ENCODE results near the gene ATP5PB.

ATP5PB gene

DNA sequence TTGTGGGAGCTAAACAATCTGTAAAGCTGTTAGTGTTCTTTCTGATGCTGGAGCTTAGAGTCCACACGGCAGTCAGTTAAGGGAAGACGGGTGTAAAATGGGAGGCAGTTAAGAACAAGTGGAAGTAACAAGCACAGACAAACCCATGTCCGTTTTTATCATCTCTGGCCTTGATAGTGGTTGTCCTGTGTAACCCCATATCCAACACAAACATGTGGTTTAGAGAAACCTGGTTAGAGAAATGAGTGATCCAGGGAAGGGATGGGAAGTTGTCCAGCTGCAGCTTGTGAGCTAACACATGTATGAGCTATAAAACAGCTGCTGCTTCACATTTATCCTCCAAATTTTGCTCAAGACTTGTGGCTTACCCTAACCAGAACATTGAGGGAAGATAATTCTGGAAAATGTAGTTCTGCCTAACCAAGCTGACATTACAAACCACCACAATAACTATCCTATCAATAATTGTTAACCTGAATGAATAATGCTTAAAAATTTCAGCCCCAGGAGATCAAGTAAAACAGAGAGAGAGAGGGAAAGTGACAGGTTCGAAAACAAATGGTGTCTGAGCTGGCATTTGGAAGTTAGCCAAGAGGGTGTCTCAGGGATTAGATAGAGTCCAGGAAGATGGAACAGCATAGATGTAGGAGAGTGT lies 13.9 kb downstream of the ATP5PB start:
- Histone ChIP-seq H3K4me1 (ENCODE audit: control insufficient read depth, insufficient read depth, low read length, unreplicated experiment) (peaks cover 17% of the 10 kb centered on the region), H3K4me3 (ENCODE audit: low read depth, low read length) (no peak overlapping the region), H3K27ac (ENCODE audit: low read depth, low read length) (peak overlapping the region; percentile 34; the same call in 1 of the 2 replicates), H3K36me3 (ENCODE audit: insufficient read depth, low read length) (peaks cover 28% of the 10 kb centered on the region), H2AFZ (ENCODE audit: low read length, unreplicated experiment) (no peak overlapping the region), H3K79me2 (ENCODE audit: control insufficient read depth, insufficient read depth, low read length, unreplicated experiment) (no peaks in the 10 kb centered on the region), H3K27me3 (ENCODE audit: insufficient read depth, low read length) (no peaks in the 10 kb centered on the region)

DNA sequence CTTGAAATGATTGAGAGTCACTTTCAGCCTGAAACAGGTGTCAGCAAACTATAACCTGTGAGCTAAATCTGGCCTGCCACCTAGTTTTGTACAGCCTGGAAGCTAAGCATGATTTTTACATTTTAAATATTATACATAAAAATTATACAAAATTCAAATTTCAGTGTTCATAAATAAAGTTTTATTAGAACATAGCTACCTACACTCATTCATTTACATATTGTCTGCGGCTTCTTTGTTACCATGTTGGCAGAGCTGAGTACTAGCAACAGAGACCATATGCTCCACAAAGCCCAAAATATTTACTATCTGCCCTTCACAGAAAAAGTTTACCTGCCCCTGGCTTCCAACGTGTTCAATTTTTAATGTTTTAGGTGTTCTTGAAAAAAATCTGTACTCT lies 16.5 kb downstream of the ATP5PB start:
- H3K36me3 ChIP-seq (ENCODE audit: insufficient read depth, low read length): peaks cover 13% of the 10 kb centered on the region
- no peaks in the 10 kb centered on the region for H3K27me3 ChIP-seq (ENCODE audit: insufficient read depth, low read length)

DNA sequence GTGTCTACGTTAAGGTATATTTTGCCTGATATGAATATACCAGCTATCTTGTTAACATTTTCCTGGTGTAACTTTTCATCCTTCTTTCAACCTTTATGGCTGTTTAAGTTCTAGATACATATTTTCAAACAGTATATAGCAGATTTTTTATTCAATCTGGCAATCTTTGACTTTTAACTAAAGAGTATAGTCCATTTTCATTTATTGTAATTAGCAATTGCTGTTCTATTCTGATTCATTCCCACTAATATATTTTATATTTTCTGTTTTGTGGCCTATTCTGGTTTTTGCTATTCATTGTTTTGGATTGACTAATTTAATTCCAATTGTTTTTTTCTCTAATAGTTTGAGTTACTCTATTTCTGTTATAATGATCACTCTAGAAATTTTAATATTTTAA lies 17.2 kb downstream of the ATP5PB start:
- no peaks in the 10 kb centered on the region for H3K79me2 ChIP-seq (ENCODE audit: control insufficient read depth, insufficient read depth, low read length, unreplicated experiment)
- H2AFZ ChIP-seq (ENCODE audit: low read length, unreplicated experiment): no peak overlapping the region
- no peak overlapping the region for H3K27ac ChIP-seq (ENCODE audit: low read depth, low read length)
- H3K4me1 ChIP-seq (ENCODE audit: control insufficient read depth, insufficient read depth, low read length, unreplicated experiment): peaks cover 17% of the 10 kb centered on the region
- H3K27me3 ChIP-seq (ENCODE audit: insufficient read depth, low read length): no peaks in the 10 kb centered on the region
- H3K4me3 ChIP-seq (ENCODE audit: low read depth, low read length): no peak overlapping the region
- H3K36me3 ChIP-seq (ENCODE audit: insufficient read depth, low read length): peaks cover 10% of the 10 kb centered on the region

More for the DNA sequence above, 16.5 kb downstream of the ATP5PB start:
- Histone ChIP-seq H3K4me3 (ENCODE audit: low read depth, low read length) (no peak overlapping the region), H2AFZ (ENCODE audit: low read length, unreplicated experiment) (no peak overlapping the region), H3K4me1 (ENCODE audit: control insufficient read depth, insufficient read depth, low read length, unreplicated experiment) (peaks cover 17% of the 10 kb centered on the region), H3K79me2 (ENCODE audit: control insufficient read depth, insufficient read depth, low read length, unreplicated experiment) (no peaks in the 10 kb centered on the region), H3K27ac (ENCODE audit: low read depth, low read length) (no peak overlapping the region)

DNA sequence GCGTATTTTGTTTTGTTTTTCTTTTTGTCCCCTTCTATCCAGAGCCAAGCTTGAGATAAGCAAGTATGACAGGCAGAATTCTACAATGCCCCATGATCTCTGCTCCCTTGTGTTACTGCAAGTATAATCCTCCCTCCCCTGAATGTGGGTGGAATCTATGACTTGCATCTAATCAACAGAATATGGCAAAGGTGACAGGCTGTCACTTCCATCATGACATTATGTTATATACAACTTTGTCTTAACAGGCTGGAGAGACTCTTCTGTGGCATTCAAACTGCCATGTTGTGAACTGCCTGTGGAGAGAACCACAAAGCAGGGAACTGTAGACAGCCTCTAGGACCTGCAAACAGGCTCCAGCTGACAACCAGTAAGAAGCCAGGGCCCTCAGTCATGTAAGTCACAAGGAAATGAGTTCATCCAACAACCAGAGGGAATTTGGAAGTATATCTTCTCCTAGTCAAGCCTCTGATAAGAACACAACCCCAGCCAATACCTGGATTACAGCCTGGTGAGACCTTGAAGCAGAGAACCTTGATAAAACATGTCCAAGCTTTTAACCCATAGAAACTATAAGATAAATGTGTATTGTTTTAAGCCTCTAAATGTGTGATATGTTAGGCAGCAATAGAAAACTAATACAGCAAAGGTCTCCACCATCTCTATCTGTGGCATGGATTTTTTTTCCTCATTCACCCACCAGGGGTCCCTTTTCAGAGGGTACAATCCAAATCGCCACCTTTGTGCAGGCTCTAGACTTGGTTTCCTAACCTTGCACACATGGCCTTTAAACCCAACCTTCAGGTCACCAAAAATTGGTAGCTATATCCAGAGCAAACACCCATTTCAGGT lies 18.8 kb downstream of the ATP5PB start:
- Histone ChIP-seq H2AFZ (ENCODE audit: low read length, unreplicated experiment) (no peak overlapping the region), H3K36me3 (ENCODE audit: insufficient read depth, low read length) (no peaks in the 10 kb centered on the region; the same call in 1 of the 2 replicates), H3K4me3 (ENCODE audit: low read depth, low read length) (no peak overlapping the region), H3K27me3 (ENCODE audit: insufficient read depth, low read length) (no peaks in the 10 kb centered on the region), H3K4me1 (ENCODE audit: control insufficient read depth, insufficient read depth, low read length, unreplicated experiment) (peaks cover 4% of the 10 kb centered on the region), H3K27ac (ENCODE audit: low read depth, low read length) (no peak overlapping the region), H3K79me2 (ENCODE audit: control insufficient read depth, insufficient read depth, low read length, unreplicated experiment) (no peaks in the 10 kb centered on the region)

DNA sequence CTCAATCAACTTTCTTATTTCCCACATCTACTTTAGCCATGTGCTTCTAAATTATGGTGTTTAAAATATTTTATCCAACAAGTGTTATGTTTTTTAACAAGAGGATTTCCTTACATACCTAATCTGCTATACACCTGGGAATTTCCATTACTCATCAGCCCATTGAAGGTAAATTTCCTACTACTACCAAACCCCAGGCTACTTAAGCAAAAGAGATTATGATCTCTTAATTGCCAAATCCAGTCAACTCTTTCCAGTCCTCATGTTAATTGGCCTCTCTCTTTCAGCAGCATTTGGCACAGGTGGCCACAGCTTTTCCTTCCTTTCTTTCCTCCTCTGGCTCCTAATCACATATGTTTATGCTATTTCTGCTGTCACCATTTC lies 19.4 kb downstream of the ATP5PB start:
- Histone ChIP-seq H3K36me3 (ENCODE audit: insufficient read depth, low read length) (no peaks in the 10 kb centered on the region; the same call in 1 of the 2 replicates), H3K27ac (ENCODE audit: low read depth, low read length) (no peak overlapping the region), H3K4me3 (ENCODE audit: low read depth, low read length) (no peak overlapping the region), H3K27me3 (ENCODE audit: insufficient read depth, low read length) (no peaks in the 10 kb centered on the region), H3K79me2 (ENCODE audit: control insufficient read depth, insufficient read depth, low read length, unreplicated experiment) (no peaks in the 10 kb centered on the region), H3K4me1 (ENCODE audit: control insufficient read depth, insufficient read depth, low read length, unreplicated experiment) (no peaks in the 10 kb centered on the region), H2AFZ (ENCODE audit: low read length, unreplicated experiment) (no peak overlapping the region)

DNA sequence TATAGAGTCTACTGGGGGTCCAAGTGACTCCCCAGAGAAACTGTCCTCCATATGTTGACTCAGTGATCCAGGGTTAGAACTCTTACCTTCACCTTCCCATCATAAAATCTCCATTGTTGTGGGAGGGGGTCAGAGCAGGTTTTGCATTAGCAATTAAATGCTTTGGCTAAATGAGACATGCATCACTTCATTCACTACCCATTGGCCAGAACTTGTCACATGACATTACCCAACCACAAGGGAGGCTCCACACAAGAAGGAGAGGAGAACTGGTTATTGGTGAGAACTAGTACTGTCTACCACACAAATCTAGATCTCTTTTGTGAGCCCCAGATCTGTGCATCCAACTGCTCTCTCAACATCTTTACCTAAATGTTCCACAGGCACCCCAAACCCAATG lies 20.3 kb downstream of the ATP5PB start:
- Histone ChIP-seq H3K27ac (ENCODE audit: low read depth, low read length) (no peak overlapping the region), H3K27me3 (ENCODE audit: insufficient read depth, low read length) (no peaks in the 10 kb centered on the region), H3K4me3 (ENCODE audit: low read depth, low read length) (no peak overlapping the region), H3K36me3 (ENCODE audit: insufficient read depth, low read length) (no peaks in the 10 kb centered on the region; the same call in 1 of the 2 replicates), H3K4me1 (ENCODE audit: control insufficient read depth, insufficient read depth, low read length, unreplicated experiment) (peaks cover 3% of the 10 kb centered on the region), H3K79me2 (ENCODE audit: control insufficient read depth, insufficient read depth, low read length, unreplicated experiment) (no peaks in the 10 kb centered on the region), H2AFZ (ENCODE audit: low read length, unreplicated experiment) (no peak overlapping the region)

DNA sequence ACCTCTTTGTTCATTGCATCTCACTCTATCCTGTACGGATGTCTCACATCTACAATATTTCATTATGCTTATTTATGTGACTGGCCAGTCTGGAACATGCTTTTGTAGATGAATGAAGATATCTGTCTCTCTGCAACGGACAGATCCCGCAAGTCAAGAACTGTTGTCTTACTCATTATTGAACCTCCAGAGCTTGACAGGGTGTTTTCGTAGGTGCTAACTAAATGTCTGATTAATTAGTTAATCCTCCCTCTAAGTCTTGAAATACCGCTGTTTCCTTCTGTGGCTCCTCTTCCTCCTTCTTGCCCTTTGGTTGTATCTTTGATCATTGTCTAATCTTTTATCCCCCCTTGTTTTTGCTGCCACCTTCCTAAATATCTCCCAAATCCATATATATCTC lies 21.3 kb downstream of the ATP5PB start:
- H2AFZ ChIP-seq (ENCODE audit: low read length, unreplicated experiment): no peak overlapping the region
- no peak overlapping the region for H3K4me3 ChIP-seq (ENCODE audit: low read depth, low read length)
- H3K27ac ChIP-seq (ENCODE audit: low read depth, low read length): no peak overlapping the region

DNA sequence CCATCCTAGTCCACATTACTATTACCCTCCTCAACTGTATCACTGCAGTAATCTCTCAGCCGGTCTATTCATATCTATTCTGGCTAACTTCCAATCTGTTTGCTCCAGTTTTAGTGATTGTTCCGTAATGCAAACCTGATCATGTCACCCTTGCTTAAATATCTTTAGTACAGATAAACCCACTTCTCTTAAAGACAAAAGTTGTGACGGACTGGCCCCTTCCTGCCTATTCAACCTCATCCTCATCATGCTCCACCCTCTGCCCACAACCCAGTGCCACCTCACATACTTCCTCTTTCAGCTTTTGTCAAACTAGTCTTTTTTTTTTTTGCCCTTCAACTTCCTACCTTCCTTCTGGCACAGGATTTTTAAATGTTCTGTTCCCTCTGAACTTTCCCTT lies 21.7 kb downstream of the ATP5PB start:
- no peak overlapping the region for H3K4me3 ChIP-seq (ENCODE audit: low read depth, low read length)

More for the DNA sequence above, 21.3 kb downstream of the ATP5PB start:
- Histone ChIP-seq H3K79me2 (ENCODE audit: control insufficient read depth, insufficient read depth, low read length, unreplicated experiment) (no peaks in the 10 kb centered on the region), H3K27me3 (ENCODE audit: insufficient read depth, low read length) (no peaks in the 10 kb centered on the region), H3K4me1 (ENCODE audit: control insufficient read depth, insufficient read depth, low read length, unreplicated experiment) (peaks cover 3% of the 10 kb centered on the region), H3K36me3 (ENCODE audit: insufficient read depth, low read length) (no peaks in the 10 kb centered on the region; the same call in 1 of the 2 replicates)

DNA sequence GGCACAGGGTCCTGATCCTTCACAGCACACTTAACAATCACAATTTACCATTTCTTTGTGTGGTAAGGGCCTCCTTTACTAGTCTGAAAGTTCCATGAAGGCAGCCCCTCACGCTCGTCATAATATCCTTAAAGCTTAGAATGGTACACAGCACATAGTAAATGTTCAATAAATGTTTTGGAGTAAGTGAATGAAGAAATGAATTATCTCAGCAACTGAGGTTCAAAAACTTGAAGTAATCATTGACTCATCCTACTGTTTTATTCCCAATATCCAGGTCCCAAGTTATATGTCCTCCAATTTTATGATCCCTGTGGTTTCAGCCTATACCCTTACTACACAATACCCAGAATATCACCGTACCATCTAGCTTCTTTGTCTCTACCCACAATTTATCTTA lies 22.3 kb downstream of the ATP5PB start:
- Histone ChIP-seq H3K4me1 (ENCODE audit: control insufficient read depth, insufficient read depth, low read length, unreplicated experiment) (peaks cover 3% of the 10 kb centered on the region), H3K36me3 (ENCODE audit: insufficient read depth, low read length) (no peaks in the 10 kb centered on the region; the same call in 1 of the 2 replicates), H3K27ac (ENCODE audit: low read depth, low read length) (no peak overlapping the region), H3K4me3 (ENCODE audit: low read depth, low read length) (no peak overlapping the region), H3K27me3 (ENCODE audit: insufficient read depth, low read length) (no peaks in the 10 kb centered on the region), H2AFZ (ENCODE audit: low read length, unreplicated experiment) (no peak overlapping the region), H3K79me2 (ENCODE audit: control insufficient read depth, insufficient read depth, low read length, unreplicated experiment) (no peaks in the 10 kb centered on the region)

More for the DNA sequence above, 21.7 kb downstream of the ATP5PB start:
- Histone ChIP-seq H3K79me2 (ENCODE audit: control insufficient read depth, insufficient read depth, low read length, unreplicated experiment) (no peaks in the 10 kb centered on the region), H2AFZ (ENCODE audit: low read length, unreplicated experiment) (no peak overlapping the region), H3K4me1 (ENCODE audit: control insufficient read depth, insufficient read depth, low read length, unreplicated experiment) (peaks cover 3% of the 10 kb centered on the region), H3K27ac (ENCODE audit: low read depth, low read length) (no peak overlapping the region), H3K36me3 (ENCODE audit: insufficient read depth, low read length) (no peaks in the 10 kb centered on the region; the same call in 1 of the 2 replicates), H3K27me3 (ENCODE audit: insufficient read depth, low read length) (no peaks in the 10 kb centered on the region)

DNA sequence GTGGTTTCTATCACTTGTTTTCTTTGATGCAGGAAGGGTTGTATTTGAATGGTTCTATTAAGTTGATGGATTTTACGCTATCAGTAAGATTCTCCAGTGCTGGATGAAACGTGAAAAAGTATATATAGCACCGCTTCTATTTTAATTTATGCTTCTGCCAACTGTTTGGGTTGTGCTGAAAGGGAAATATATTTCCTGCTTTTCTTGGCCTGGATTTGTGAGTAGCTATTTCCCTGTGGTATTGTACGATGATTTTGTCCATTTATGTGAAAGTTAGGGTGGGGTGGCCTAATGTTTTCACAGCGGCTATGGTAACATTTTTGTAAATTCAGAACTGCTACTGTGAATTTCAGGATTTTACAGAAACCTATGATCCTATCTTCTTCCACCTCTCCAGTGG lies 24.8 kb downstream of the ATP5PB start:
- Histone ChIP-seq H3K27me3 (ENCODE audit: insufficient read depth, low read length) (no peaks in the 10 kb centered on the region), H3K79me2 (ENCODE audit: control insufficient read depth, insufficient read depth, low read length, unreplicated experiment) (no peaks in the 10 kb centered on the region), H3K4me3 (ENCODE audit: low read depth, low read length) (no peak overlapping the region), H2AFZ (ENCODE audit: low read length, unreplicated experiment) (no peak overlapping the region), H3K4me1 (ENCODE audit: control insufficient read depth, insufficient read depth, low read length, unreplicated experiment) (peaks cover 3% of the 10 kb centered on the region), H3K27ac (ENCODE audit: low read depth, low read length) (no peak overlapping the region), H3K36me3 (ENCODE audit: insufficient read depth, low read length) (no peaks in the 10 kb centered on the region; the same call in 1 of the 2 replicates)
